Cortex of kidney (tissue), 1 donor: ENCODE data around the gene SHF.
"Not testable (repeated sequence)": the region's sequence is repeated elsewhere in the genome, so short reads cannot be mapped to it uniquely, and the experiment has no call there.

Source experiments
- DNase-seq: peaks from one replicate; lab custom pipeline; 2025; lab: John Stamatoyannopoulos, UW

SHF gene

GRCh38 chr15:45146405-45146804 lies 41.4 kb downstream of the SHF start:
- DNase-seq, result no peak

GRCh38 chr15:45144775-45145174 lies 43.0 kb downstream of the SHF start:
- DNase-seq, result no peak

GRCh38 chr15:45143946-45144345 lies 43.8 kb downstream of the SHF start:
- no peak for DNase-seq

DNA sequence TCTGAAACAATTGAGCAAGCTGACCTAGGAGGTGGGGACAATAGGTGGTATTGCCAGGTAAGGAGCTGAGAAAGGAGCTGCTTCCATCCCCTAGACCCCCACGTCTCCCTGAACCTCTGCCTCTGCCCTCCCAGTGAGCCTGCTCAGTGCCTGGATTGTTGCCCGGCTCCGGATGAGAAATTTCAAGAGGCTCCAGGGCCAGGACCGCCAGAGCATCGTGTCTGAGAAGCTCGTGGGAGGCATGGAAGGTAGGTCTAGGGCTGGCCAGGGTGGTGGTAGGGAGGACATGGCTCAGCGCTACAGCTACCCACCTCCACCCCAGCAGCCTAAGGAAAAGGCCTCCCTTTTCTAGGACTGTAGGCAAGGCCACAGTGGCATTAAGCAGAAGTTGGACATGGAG lies 44.7 kb downstream of the SHF start:
- no peak for DNase-seq

DNA sequence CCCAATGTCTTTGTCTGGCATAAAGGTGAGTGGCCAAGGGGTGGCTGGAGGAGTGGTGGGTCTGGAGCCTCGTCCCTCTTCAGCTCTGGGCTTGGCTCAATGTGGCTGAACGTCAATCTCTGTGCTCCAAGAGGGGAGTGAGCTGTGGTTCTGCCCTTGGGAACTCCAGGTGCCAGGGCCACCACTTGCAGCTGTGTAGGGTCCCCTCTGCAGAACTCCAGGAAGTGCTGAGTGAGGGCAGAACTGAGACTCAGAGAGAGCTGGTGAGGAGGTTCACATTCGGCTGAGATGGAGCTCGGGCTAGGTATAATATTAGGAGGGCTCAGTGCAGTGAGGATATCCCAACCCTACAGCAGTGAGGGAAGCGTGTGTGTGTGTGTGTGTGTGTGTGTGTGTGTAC lies 46.4 kb downstream of the SHF start:
- no peak for DNase-seq

DNA sequence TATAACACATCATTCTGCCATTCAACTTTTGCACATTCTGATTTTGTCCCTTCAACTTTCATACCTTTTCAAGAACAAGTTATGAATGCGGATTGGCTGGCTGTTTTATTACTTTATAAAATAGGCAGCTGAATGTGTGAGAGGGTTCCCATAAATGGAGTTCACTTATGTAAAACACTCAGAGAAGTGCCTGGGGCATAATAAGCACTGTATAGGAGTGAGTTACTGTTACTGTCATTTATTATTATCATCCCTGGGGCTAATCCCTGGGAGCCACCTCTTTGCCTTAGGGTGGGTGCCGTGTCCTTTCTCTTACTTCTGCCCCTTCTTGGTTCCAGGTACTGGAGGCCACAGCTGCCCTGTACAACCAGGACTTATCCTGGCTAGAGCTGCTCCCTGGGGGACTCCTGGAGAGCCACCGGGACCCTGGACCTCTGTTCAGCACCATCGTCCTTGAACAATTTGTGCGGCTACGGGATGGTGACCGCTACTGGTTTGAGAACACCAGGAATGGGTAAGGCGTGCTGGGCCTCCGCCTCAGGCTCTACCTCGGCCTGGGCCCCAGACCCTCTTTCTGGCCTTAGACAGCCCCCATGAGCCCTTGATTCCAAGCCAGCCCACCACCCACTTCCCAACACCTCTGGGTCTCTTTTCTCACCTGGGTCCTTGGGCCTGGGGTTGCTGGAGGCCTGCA lies 47.1 kb downstream of the SHF start:
- DNase-seq, result no peak

DNA sequence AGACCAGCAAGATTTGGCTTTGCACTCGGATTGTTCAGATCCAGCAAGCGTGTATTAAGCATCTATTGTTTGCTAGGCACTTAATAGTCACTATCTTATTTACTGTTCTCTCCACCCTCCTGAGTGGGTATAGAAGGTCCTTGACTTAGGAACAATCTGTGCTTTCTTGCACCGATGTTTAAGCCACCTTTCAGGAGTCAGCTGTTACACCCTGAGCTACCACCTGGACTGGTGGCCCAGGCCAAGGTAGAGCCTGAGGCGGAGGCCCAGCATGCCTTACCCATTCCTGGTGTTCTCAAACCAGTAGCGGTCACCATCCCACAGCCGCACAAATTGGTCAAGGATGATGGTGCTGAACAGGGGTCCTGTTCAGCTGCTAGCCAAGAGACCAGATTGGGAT lies 48.0 kb downstream of the SHF start:
- DNase-seq, result no peak

DNA sequence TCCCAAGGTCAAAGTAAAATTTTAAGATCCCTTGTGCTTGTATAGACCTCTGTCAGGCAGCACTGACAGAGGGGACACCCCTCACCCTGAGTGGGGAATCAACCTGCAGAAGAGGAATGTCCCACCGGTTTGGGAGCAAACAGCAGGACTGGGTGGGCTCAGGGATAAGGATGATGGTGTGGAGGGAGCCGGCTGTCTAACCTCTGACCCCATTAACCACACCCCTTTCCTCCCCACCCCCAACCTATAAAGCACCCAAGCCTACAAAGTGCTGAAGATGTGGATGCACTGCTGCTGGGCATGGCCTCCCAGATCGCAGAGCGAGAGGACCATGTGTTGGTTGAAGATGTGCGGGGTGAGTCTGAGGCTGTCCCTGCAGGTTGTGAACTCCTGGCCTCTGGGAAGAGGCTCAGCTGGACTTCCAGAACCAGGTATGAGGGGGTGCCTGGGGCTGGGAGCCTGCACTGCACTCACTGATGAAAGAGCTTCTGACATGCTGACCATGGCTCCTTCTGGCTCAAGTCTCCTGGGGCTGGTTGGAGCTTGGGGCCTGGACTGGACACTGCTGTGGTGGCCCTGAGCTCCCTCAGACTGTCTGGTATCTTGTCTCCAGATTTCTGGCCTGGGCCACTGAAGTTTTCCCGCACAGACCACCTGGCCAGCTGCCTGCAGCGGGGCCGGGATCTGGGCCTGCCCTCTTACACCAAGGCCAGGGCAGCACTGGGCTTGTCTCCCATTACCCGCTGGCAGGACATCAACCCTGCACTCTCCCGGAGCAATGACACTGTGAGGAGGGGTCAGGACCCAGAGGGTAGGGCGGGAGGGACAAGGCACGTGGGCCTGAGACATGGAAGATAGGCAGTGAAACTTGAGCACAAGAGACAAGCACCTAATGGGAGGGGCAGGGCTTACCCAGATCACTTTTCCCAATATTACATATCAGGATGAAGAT lies 48.7 kb downstream of the SHF start:
- no peak for DNase-seq

DNA sequence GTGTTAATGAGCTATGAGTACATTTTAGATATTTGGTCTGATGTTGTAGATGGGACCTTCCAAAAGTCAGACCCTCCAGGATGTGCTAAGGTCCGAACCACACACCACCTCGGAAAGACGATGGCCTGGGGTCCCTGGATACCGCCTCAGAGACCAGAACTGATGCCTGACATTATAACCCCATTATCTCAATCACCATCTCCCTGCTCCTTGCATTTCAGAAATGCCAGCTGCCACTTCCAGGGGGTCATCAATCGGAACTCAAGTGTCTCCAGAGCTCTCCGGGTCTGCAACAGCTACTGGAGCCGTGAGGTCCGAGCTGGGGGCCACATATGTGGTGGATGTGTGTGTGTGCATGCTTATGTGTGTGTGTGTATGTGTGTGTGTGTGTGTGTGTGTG lies 50.1 kb downstream of the SHF start:
- DNase-seq, result no peak

GRCh38 chr15:45136378-45136764 lies 51.4 kb downstream of the SHF start:
- no peak for DNase-seq

DNA sequence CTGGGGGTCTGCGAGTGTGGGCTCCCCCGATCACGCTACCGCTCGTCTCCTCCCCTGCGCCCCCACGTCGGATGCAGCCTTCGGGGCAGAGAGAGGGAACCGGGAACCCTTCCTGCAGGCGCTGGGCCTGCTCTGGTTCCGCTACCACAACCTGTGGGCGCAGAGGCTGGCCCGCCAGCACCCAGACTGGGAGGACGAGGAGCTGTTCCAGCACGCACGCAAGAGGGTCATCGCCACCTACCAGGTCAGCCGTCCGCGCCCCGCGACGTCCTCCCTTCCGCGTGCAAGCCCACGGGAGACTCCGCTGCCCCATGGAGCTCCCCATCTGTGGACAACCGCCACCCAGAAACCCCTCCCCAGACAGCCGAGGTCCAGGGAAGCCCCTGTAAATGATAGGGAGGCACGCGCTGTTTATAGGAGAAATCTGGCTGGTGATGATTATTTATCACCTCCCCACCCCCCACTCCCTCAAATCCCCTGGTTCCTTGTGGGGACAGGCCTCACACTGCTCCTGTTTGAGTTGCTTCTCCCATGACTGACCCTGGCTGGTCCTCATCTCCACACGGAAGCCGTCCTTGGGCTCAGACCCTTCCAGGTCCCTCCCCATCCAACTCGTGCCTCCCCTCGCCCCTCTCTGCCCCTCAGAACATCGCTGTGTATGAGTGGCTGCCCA lies 51.9 kb downstream of the SHF start:
- DNase-seq, result not testable (repeated sequence)

GRCh38 chr15:45134682-45135604 lies 52.8 kb downstream of the SHF start:
- DNase-seq, result no peak

DNA sequence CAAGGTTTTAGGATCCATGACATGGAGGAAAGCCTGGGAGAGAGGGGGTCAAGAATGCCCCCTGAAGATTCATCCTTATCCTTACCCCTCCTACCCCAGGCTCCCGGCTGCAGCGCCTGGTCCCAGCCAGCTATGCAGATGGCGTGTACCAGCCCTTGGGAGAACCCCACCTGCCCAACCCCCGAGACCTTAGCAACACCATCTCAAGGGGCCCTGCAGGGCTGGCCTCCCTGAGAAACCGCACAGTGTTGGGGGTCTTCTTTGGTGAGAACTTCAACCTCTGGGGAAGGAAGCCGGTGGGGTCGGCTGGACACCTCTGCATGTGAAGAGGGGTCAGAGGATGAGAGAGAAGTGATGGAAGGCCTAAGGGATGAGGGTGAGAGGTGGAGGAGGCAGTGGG lies 53.7 kb downstream of the SHF start:
- no peak for DNase-seq

- no peak for DNase-seq
Observed at GRCh38 chr15:45133561-45133920, 54.2 kb downstream of the SHF start.

DNA sequence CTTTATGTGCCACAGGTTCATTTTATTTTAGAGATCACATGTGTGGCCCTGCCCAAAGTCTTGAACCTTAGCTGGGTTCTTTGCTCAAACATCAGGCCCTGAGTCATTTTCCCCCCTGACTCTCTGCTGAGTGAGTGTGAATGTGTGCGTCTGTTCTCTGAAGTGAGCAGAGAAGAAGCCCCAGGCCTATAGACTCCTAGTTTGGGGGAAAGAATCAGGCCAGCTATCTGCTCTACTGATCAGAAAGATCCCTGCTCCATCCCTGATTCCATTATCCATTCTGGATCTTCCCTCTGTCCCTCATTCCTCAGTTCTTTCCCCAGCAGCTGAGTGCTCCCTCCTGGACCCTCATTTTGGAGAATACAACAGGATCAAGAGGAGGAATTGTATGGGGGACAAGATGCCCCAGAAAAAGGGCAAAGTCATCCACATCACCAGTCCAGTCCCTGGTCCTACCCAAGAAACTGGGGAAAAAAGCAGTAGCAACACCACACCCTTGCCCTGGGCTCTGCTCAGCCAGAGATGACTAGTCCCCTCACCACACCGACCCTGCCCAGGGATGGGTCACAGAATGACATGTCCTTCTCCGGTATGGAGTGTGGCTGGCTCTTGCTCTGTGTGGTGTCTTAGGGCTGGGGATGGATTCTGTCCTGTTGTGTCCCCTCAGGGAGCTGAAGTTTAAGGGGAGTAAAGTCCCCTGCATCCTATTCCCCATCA lies 54.8 kb downstream of the SHF start:
- DNase-seq, result no peak

GRCh38 chr15:45131510-45131909 lies 56.3 kb downstream of the SHF start:
- DNase-seq, result no peak

DNA sequence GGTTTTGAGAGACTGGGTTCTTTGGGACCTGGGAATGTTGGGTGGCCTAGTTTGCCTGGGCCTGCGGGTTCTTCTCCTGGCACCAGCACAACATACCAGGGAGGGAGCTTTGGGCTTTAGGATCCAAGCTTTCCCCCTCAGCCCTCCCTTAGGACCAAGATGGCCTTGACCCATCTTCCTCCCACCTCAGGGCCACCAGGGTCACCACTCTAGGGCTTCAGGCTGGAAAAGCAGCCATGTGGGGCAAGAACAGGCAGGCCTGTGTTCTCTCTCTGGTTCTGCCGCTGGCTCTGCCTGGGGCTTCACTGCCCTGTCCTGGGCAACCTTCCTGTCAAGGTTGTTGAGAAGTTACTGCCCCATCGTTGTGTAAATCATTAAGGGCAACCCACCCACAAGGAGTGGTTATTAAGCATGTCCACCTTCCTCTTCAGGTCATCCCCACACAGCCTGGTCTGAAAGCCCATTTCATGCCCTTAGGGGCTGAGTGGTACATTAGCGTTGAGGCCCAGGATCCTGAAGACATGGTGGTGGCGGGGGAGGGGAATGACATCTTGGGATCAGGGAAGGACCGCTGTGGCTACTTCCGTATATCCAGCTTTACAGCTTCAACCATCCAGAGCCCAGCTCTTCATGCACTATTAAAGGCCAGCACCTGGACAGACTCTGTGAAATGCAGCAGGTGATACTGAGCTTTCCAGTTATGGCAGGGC lies 57.3 kb downstream of the SHF start:
- DNase-seq, result no peak

- DNase-seq, result no peak
Observed at GRCh38 chr15:45129651-45130129, 58.1 kb downstream of the SHF start, which contains the start of the genes DUOX1 and DUOXA1. Gene DUOX1 (plus strand): TSS chr15:45129994. CDS start chr15:45131967, 1,973 bp downstream. Gene DUOXA1 (minus strand): TSS chr15:45129879. CDS start chr15:45123014, 6,865 bp downstream.

- DNase-seq, result no peak
Observed at GRCh38 chr15:45128971-45129639, 58.7 kb downstream of the SHF start.
